ENCODE measurements around the gene USP50.
"Not testable (repeated sequence)": the region's sequence is repeated elsewhere in the genome, so short reads cannot be mapped to it uniquely, and the experiment has no call there.

The USP50 gene

GRCh38 chr15:50501815-50502214, 44.7 kb downstream of the USP50 start:
- DNase-seq = no peak

DNA sequence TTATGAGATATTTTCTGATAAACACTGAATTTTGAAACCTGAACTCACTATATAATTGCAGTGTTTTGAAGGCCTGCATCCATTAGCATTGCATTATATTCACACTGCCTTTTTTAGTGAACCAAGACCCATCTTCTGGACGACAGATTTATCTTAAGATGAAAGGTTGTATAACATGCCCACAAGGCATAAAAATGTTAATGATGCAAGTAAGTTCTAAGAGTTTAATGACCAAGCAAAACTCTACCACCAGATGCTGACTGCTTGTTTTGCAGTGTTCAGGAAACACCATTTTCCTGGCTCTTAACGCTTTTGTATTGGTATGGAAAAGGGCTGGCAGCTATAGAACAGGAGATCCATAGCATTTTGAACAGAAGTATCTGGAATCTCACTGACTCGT, 46.1 kb downstream of the USP50 start:
- DNase-seq = no peak

DNA sequence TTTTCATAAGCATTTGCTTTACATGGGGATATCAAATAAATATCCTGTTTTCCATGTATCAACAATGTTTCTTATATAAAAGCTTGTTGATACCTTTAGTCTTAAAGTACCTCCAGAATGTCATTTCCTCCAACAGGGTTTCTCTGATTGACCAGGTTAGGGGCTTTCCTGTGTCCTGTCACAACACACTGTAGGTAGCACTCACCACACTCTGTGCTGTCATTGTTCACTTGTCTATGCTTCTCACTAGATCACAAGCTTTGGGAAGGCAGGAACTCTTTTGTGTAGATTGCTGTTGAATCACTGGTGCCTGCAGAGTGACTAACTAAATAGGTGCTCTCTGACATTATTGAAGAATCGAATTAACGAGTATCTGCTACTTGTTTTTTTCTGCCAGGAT, 49.8 kb downstream of the USP50 start:
- DNase-seq = no peak

GRCh38 chr15:50494547-50494946, 51.9 kb downstream of the USP50 start:
- not testable (repeated sequence) for DNase-seq

DNA sequence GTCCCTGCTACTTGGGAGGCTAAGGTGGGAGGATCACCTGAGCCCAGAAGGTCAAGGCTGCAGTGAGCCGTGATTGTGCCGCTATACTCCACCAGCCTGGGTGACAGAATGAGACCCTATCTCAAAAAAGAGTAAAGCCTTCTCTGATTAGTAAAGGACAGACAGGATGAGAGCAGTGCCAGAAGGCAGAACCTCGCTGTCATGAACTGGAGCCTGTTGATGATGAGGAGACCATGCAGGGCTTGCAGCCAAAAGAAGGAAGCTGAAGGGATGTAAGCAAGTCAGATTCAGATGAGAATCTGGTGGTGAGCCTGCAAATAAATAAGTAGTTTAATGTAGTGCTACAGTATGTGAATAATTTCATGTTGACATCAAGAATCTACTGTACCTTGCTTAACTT, 52.8 kb downstream of the USP50 start:
- no peak for DNase-seq

DNA sequence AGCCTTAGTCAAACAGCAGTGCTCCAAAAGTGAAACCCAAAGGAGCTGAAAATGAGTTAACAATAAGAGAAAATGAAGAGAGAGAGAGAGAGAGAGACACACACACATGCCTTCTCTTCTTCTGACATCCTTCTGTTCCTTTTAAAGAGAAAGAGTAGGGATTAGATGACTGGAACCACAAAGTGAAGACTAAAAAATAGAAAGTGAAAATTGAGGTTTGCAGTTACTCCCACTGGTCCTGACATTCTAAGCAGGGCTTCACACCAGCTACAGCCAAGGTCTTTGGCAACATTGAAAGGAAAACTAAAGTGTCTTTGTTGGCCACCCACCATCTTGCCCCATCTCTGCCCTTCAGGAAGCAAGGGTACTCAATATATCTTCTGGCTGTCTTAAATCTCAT, 59.2 kb downstream of the USP50 start:
- no peak for DNase-seq

DNA sequence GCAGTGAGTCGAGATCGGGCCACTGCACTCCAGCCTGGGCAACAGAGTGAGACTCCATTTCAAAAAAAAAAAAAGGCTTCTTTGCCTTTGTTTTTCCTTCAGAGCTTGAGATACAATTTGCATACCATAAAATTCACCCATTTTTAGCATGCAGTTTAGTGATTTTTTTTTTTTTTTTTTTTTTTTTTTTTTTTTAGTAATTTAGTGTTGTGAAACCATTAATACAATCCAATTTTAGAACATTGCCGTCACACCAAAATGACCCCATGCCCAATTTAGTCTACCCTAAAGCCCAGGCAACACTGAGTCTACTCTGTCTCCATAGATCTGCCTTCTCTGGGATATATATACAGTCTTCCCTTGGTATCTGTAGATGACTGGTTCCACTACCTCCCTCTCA, 61.1 kb downstream of the USP50 start:
- DNase-seq = no peak

- DNase-seq = no peak
These were observed 61.7 kb downstream of the USP50 start for GRCh38 chr15:50484781-50485180.

DNA sequence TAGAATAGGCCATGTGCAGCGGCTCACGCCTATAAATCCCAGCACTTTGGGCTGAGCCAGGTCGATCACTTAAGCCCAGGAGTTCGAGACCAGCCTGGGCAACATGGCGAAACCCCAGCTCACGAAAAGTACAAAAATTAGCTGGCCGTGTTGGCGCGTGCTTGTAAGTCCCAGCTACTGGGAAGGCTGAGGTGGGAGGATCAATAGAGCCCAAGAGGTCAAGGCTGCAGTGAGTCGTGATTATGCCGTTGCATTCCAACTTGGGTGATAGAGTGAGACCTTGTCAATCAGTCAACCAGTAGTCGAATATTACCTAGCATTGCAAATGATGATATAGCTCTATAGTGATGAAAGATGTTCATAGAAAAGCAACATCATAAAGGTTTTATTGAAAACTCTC, 70.3 kb downstream of the USP50 start:
- no peak for DNase-seq

DNA sequence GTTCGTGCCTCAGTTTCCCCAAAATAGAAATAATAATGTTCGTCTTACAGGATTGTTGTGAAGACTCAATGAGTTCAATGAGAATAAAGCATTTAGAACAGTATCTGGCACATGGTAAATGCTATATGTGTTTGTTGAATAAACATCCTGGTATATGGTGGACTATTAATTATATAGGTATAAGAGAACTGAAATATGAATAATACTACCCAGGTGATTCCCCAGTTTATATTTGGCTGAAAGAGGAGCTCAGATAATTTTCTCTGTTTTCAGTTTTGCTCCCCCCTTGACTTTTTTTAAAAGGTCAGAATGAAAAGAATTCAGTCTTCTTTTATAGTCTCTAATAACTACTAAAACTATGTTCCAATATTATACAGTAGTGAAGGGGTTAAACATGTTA, 75.4 kb downstream of the USP50 start:
- no peak for DNase-seq

GRCh38 chr15:50463423-50464358, 82.8 kb downstream of the USP50 start:
- DNase-seq = no peak

- no peak for DNase-seq
These were observed 87.9 kb downstream of the USP50 start for GRCh38 chr15:50458348-50459112.

- no peak for DNase-seq
These were observed 93.5 kb downstream of the USP50 start for GRCh38 chr15:50452927-50453326.

All from NCI-H2029 treated with DMSO at 0.1 percent for 48 hours (cell line).